Activated CD8-positive, alpha-beta memory T cell treated with anti-CD3 and anti-CD28 coated beads for 1 hour (primary cell): ENCODE measurements around the gene MYO1D.
A peak's percentile ranks its signal among the peaks of the same experiment; 100 is the strongest.
"Not testable (repeated sequence)": the region's sequence is repeated elsewhere in the genome, so short reads cannot be mapped to it uniquely, and the experiment has no call there.

Experiments used
- DNase-seq, 2 donors: peaks; one replicate each; pipeline ENCODE4 v3.0.0-alpha.2; 2020; ENCODE audit warnings: low read depth in 1 of 2; ENCODE audit errors: extremely low read depth in 1 of 2

MYO1D gene

GRCh38 chr17:32876417-32877163, at the start of gene MYO1D:
Gene MYO1D (minus strand): TSS chr17:32877124. CDS start chr17:32876872, 252 bp downstream.
- peak; percentile 47 to 55 for DNase-seq

GRCh38 chr17:32926183-32926582, 49.3 kb upstream of the MYO1D start:
- DNase-seq, result no peak

GRCh38 chr17:32923905-32924304, 47.0 kb upstream of the MYO1D start:
- not testable (repeated sequence) for DNase-seq

GRCh38 chr17:32921017-32921416, 44.1 kb upstream of the MYO1D start:
- DNase-seq, result no peak

GRCh38 chr17:32920293-32920692, 43.4 kb upstream of the MYO1D start:
- DNase-seq, result no peak

GRCh38 chr17:32919876-32920275, 43.0 kb upstream of the MYO1D start:
- not testable (repeated sequence) for DNase-seq

GRCh38 chr17:32917842-32918241, 40.9 kb upstream of the MYO1D start:
- DNase-seq, result no peak

GRCh38 chr17:32917081-32917480, 40.2 kb upstream of the MYO1D start:
- DNase-seq, result no peak

- no peak for DNase-seq
Measured at GRCh38 chr17:32916134-32916533, 39.2 kb upstream of the MYO1D start.

- no peak for DNase-seq
Measured at GRCh38 chr17:32915245-32915644, 38.3 kb upstream of the MYO1D start.

GRCh38 chr17:32914181-32914580, 37.3 kb upstream of the MYO1D start:
- DNase-seq, result no peak

- no peak for DNase-seq
Measured at GRCh38 chr17:32913593-32913992, 36.7 kb upstream of the MYO1D start.

- no peak for DNase-seq
Measured at GRCh38 chr17:32912218-32912897, 35.4 kb upstream of the MYO1D start.

- DNase-seq, result no peak
Measured at GRCh38 chr17:32910769-32911168, 33.8 kb upstream of the MYO1D start.

- DNase-seq, result peak in 1 of 2 donors; percentile 17
Measured at GRCh38 chr17:32909787-32910369, 33.0 kb upstream of the MYO1D start.

GRCh38 chr17:32907583-32907982, 30.7 kb upstream of the MYO1D start:
- no peak for DNase-seq

- DNase-seq, result no peak
Measured at GRCh38 chr17:32904891-32905290, 28.0 kb upstream of the MYO1D start.

GRCh38 chr17:32903774-32904673, 27.1 kb upstream of the MYO1D start:
- DNase-seq, result no peak

- DNase-seq, result no peak
Measured at GRCh38 chr17:32901743-32902142, 24.8 kb upstream of the MYO1D start.

- DNase-seq, result no peak
Measured at GRCh38 chr17:32899236-32900013, 22.5 kb upstream of the MYO1D start.
